T-cell (primary cell): ENCODE measurements around the gene RAD23A. TPM values are rescaled to one million over a fixed set of nuclear protein-coding genes. Genes with fewer than 3 reads are reported as not detected.
A peak's percentile ranks its signal among the peaks of the same experiment; 100 is the strongest.
"Not testable (repeated sequence)": the region's sequence is repeated elsewhere in the genome, so short reads cannot be mapped to it uniquely, and the experiment has no call there.

ENCODE experiments used
- ATAC-seq, 4 experiments: fragments of 200-7000 bp in 3 of 4; fragments of 150-1000 bp in 1 of 4; cut with Tn5 transposase; replicated peaks in 1 of 4; 1 replicate in 3 of 4; 2 replicates in 1 of 4; pipeline ENCODE4 v1.10.0; 2021; ENCODE audit warnings: moderate library complexity in 3 of 4, mild to moderate bottlenecking in 2 of 4, moderate number of reproducible peaks in 1 of 4
- CTCF ChIA-PET, 2 donors: fragments of 300-600 bp; sonication (Branson Sonifier 250); formaldehyde crosslinking; loops; one replicate each; lab custom pipeline; 2022; ENCODE audit warnings: antibody characterized with exemption in 2 of 2; lab: Charles Lee
- POLR2A ChIA-PET, 2 donors: fragments of 300-600 bp; sonication (Branson Sonifier 250); formaldehyde crosslinking; loops; one replicate each; lab custom pipeline; 2022; ENCODE audit warnings: antibody characterized with exemption in 2 of 2; lab: Charles Lee
- DNase-seq, 35 experiments: peaks; one replicate each; pipeline versions ENCODE4 v3.0.0 to v3.0.0-alpha.2; 2013 to 2023
- H3K27ac ChIP-seq: one replicate; pipeline ENCODE4 v1.5.1; 2013; ENCODE audit warnings: low read length
- H3K27me3 ChIP-seq, 2 experiments: replicated peaks in 1 of 2; 1 replicate in 1 of 2; 2 replicates in 1 of 2; pipeline versions ENCODE4 v1.6.1 to v1.7.0; 2013; ENCODE audit warnings: low read length in 1 of 2, mixed read lengths in 1 of 2; ENCODE audit not compliant: control insufficient read depth in 2 of 2, insufficient read depth in 2 of 2; ENCODE audit errors: extremely low read depth in 1 of 2
- H3K36me3 ChIP-seq, 2 donors: 1 replicate in 1 of 2; 2 replicates in 1 of 2; pipeline versions ENCODE4 v1.6.1 to v1.7.0; 2013; ENCODE audit warnings: low read length in 1 of 2; ENCODE audit not compliant: control insufficient read depth in 2 of 2, insufficient read depth in 1 of 2; ENCODE audit errors: extremely low read depth in 1 of 2
- H3K4me1 ChIP-seq, 2 experiments: 1 replicate in 1 of 2; 2 replicates in 1 of 2; pipeline versions ENCODE4 v1.6.1 to v1.7.0; 2013; ENCODE audit warnings: low read length in 2 of 2, mixed read lengths in 1 of 2; ENCODE audit not compliant: insufficient read depth in 2 of 2, control insufficient read depth in 1 of 2; ENCODE audit errors: extremely low read depth in 1 of 2
- H3K4me3 ChIP-seq, 2 donors: 1 replicate in 1 of 2; 2 replicates in 1 of 2; pipeline versions ENCODE4 v1.5.1 to v1.7.0; 2013; ENCODE audit warnings: mild to moderate bottlenecking in 2 of 2, low read length in 1 of 2, moderate library complexity in 1 of 2; ENCODE audit not compliant: control insufficient read depth in 1 of 2; ENCODE audit errors: extremely low read depth in 1 of 2
- H3K9me3 ChIP-seq: 2 replicates; pipeline ENCODE4 v1.7.0; 2013
- H3K27ac Mint-ChIP-seq, 2 donors: one replicate each; pipeline ENCODE4 v1.8.0; 2020 to 2021; ENCODE audit warnings: mild to moderate bottlenecking in 2 of 2, mixed read lengths in 2 of 2
- H3K27me3 Mint-ChIP-seq, 2 donors: one replicate each; pipeline ENCODE4 v1.8.0; 2021 to 2022; ENCODE audit warnings: mixed read lengths in 2 of 2
- H3K36me3 Mint-ChIP-seq: one replicate; pipeline ENCODE4 v1.8.0; 2021; ENCODE audit warnings: mixed read lengths
- H3K4me1 Mint-ChIP-seq, 3 donors: one replicate each; pipeline ENCODE4 v1.8.0; 2020 to 2022; ENCODE audit warnings: mixed read lengths in 3 of 3, mild to moderate bottlenecking in 1 of 3
- H3K4me3 Mint-ChIP-seq, 3 donors: one replicate each; pipeline ENCODE4 v1.8.0; 2020 to 2022; ENCODE audit warnings: mild to moderate bottlenecking in 3 of 3, mixed read lengths in 3 of 3, moderate library complexity in 3 of 3
- H3K9me3 Mint-ChIP-seq, 3 donors: one replicate each; pipeline ENCODE4 v1.8.0; 2020 to 2022; ENCODE audit warnings: mixed read lengths in 3 of 3
- WGBS: methylation state at CpG from one replicate; pipeline ENCODE4 v1.1.5; 2013; ENCODE audit warnings: missing lambda C conversion rate; ENCODE audit not compliant: insufficient coverage; 5-methylcytosine and 5-hydroxymethylcytosine counted together
- total RNA-seq, 35 experiments: library from RNA in 6 of 35; stranded (reverse) in 6 of 35; fragments of 120-200 nt in 1 of 35; gene quantifications; one replicate each; pipeline versions ENCODE4 v1.2.1 to v1.2.4 and lab custom pipeline; 2013 to 2026

Gene RAD23A
- total RNA-seq, 5 donors from 2014 or later (not counting 1 experiment from before 2014, with no cell fraction given): 82.0 to 116 (median 104) TPM

GRCh38 chr19:12976109-12976508, 30.4 kb downstream of the RAD23A start:
- H3K4me3 ChIP-seq, H3K36me3 Mint-ChIP-seq, H3K4me3 Mint-ChIP-seq, H3K27ac Mint-ChIP-seq, POLR2A ChIA-PET, H3K36me3 ChIP-seq, H3K9me3 Mint-ChIP-seq, H3K4me1 Mint-ChIP-seq, ATAC-seq, H3K4me1 ChIP-seq, H3K27ac ChIP-seq, DNase-seq, H3K9me3 ChIP-seq: not testable (repeated sequence)
- H3K27me3 Mint-ChIP-seq: peaks cover 17% of the 10 kb centered on the region in 2 donors
- CTCF ChIA-PET: interaction anchor here (0.6 to 2.7 kb wide), 8 partner anchors 8 to 614 kb away, joined by 3 to 32 read pairs (median 4); no protein-coding TSS in a partner anchor
- 81% methylated on average over 4 of the region's 7 CpGs for WGBS
- H3K27me3 ChIP-seq: peaks cover 0 to 47% of the 10 kb centered on the region in 2 experiments

GRCh38 chr19:12979974-12980373, 34.3 kb downstream of the RAD23A start:
- Mint-ChIP-seq H3K27me3 (peaks cover 17% of the 10 kb centered on the region in 2 donors), H3K4me3 (no peak overlapping the region), H3K36me3 (no peaks in the 10 kb centered on the region), H3K4me1 (peaks cover 2 to 7% (median 5%) of the 10 kb centered on the region in 3 donors), H3K9me3 (no peaks in the 10 kb centered on the region), H3K27ac (no peak overlapping the region)
- no peak for ATAC-seq
- ChIA-PET POLR2A (no interaction called here), CTCF (interaction anchor here in 1 of 2 donors (0.7 to 1.7 kb wide), 2 partner anchors 81 to 106 kb away, joined by 6 read pairs; no protein-coding TSS in a partner anchor)
- Histone ChIP-seq H3K9me3 (no peaks in the 10 kb centered on the region), H3K36me3 (no peaks in the 10 kb centered on the region), H3K4me1 (peaks cover 0 to 29% of the 10 kb centered on the region in 2 experiments), H3K27me3 (peaks cover 0 to 60% of the 10 kb centered on the region in 2 experiments), H3K4me3 (no peak overlapping the region), H3K27ac (no peak overlapping the region)
- DNase-seq: no peak
- WGBS: 86% methylated on average over 2 of the region's 3 CpGs

- CTCF ChIA-PET: interaction anchor here in 1 of 2 donors (0.5 kb wide), 1 partner anchor 9 kb away, joined by 3 read pairs; no protein-coding TSS in a partner anchor
- Histone ChIP-seq H3K27me3 (peaks cover 0 to 57% of the 10 kb centered on the region in 2 experiments), H3K4me3 (no peak overlapping the region), H3K36me3 (no peaks in the 10 kb centered on the region), H3K9me3 (no peaks in the 10 kb centered on the region), H3K27ac (no peak overlapping the region), H3K4me1 (peaks cover 0 to 33% of the 10 kb centered on the region in 2 experiments)
- Mint-ChIP-seq H3K27me3 (peaks cover 14% of the 10 kb centered on the region in 2 donors), H3K4me3 (no peak overlapping the region), H3K9me3 (no peaks in the 10 kb centered on the region), H3K27ac (no peak overlapping the region), H3K4me1 (peaks cover 5 to 8% (median 6%) of the 10 kb centered on the region in 3 donors), H3K36me3 (no peaks in the 10 kb centered on the region)
- 100% methylated on average over 1 of the region's 6 CpGs for WGBS
- ATAC-seq: no peak
- POLR2A ChIA-PET: no interaction called here
- no peak for DNase-seq
These were observed 37.0 kb downstream of the RAD23A start for GRCh38 chr19:12982648-12983047.

- Histone ChIP-seq H3K36me3 (no peaks in the 10 kb centered on the region), H3K4me1 (peaks cover 0 to 29% of the 10 kb centered on the region in 2 experiments), H3K27me3 (peaks cover 0 to 57% of the 10 kb centered on the region in 2 experiments), H3K4me3 (peak overlapping the region in 1 of 2 donors; percentile 41), H3K9me3 (no peaks in the 10 kb centered on the region), H3K27ac (no peak overlapping the region)
- no peak for ATAC-seq
- POLR2A ChIA-PET: no interaction called here
- Mint-ChIP-seq H3K27me3 (peaks cover 10% of the 10 kb centered on the region in 2 donors), H3K4me3 (no peak overlapping the region), H3K4me1 (peaks cover under 1 to 8% (median 4%) of the 10 kb centered on the region in 3 donors), H3K9me3 (no peaks in the 10 kb centered on the region), H3K27ac (no peak overlapping the region), H3K36me3 (no peaks in the 10 kb centered on the region)
- no peak for DNase-seq
- 64% methylated on average over 10 of the region's 10 CpGs for WGBS
- CTCF ChIA-PET: interaction anchor here in 1 of 2 donors (0.5 kb wide), 1 partner anchor 9 kb away, joined by 3 read pairs; no protein-coding TSS in a partner anchor
These were observed 37.4 kb downstream of the RAD23A start for GRCh38 chr19:12983091-12983490.

GRCh38 chr19:12983542-12984142, 38.0 kb downstream of the RAD23A start:
- CTCF ChIA-PET: interaction anchor here in 1 of 2 donors (1.9 kb wide), 1 partner anchor 78 kb away, joined by 4 read pairs; no protein-coding TSS in a partner anchor
- no peak overlapping the region for H3K4me3 ChIP-seq
- Mint-ChIP-seq H3K27me3 (peaks cover 8 to 9% of the 10 kb centered on the region in 2 donors), H3K4me1 (peaks cover 0 to 8% (median 4%) of the 10 kb centered on the region in 3 donors), H3K4me3 (no peak overlapping the region), H3K9me3 (no peaks in the 10 kb centered on the region), H3K27ac (no peak overlapping the region), H3K36me3 (no peaks in the 10 kb centered on the region)
- peaks cover 0 to 55% of the 10 kb centered on the region in 2 experiments for H3K27me3 ChIP-seq
- DNase-seq: peak; percentile 54 to 92 (median 76)
- peaks cover 0 to 28% of the 10 kb centered on the region in 2 experiments for H3K4me1 ChIP-seq
- no peaks in the 10 kb centered on the region for H3K36me3 ChIP-seq
- POLR2A ChIA-PET: no interaction called here
- 10% methylated on average over 48 of the region's 51 CpGs for WGBS
- H3K27ac ChIP-seq: no peak overlapping the region
- no peaks in the 10 kb centered on the region for H3K9me3 ChIP-seq
- peak; percentile 85 to 92 (median 88) for ATAC-seq

- Mint-ChIP-seq H3K4me3 (no peak overlapping the region), H3K9me3 (no peaks in the 10 kb centered on the region), H3K36me3 (no peaks in the 10 kb centered on the region), H3K4me1 (peaks cover 0 to 8% (median 4%) of the 10 kb centered on the region in 3 donors), H3K27me3 (peaks cover 5 to 9% of the 10 kb centered on the region in 2 donors), H3K27ac (no peak overlapping the region)
- H3K9me3 ChIP-seq: no peaks in the 10 kb centered on the region
- peak in 1 of 35 experiments; percentile 30 for DNase-seq
- H3K4me1 ChIP-seq: peaks cover 0 to 28% of the 10 kb centered on the region in 2 experiments
- H3K4me3 ChIP-seq: no peak overlapping the region
- peaks cover 0 to 58% of the 10 kb centered on the region in 2 experiments for H3K27me3 ChIP-seq
- no peak for ATAC-seq
- WGBS: 46% methylated on average over 3 of the region's 3 CpGs
- CTCF ChIA-PET: interaction anchor here in 1 of 2 donors (0.7 to 1.9 kb wide), 2 partner anchors 77 to 110 kb away, joined by 3 to 4 read pairs; no protein-coding TSS in a partner anchor
- no peak overlapping the region for H3K27ac ChIP-seq
- H3K36me3 ChIP-seq: no peaks in the 10 kb centered on the region
- POLR2A ChIA-PET: no interaction called here
These were observed 38.5 kb downstream of the RAD23A start for GRCh38 chr19:12984143-12984627.
